Keratinocyte (primary cell): Measurements from ENCODE around the gene ERBB4. TPM values are rescaled to one million over a fixed set of nuclear protein-coding genes. Genes with fewer than 3 reads are reported as not detected.

Source experiments
- DNase-seq: peaks from one replicate; pipeline ENCODE4 v3.0.0-alpha.2; 2011; ENCODE audit warnings: low read depth, missing footprints, low spot score
- FAIRE-seq: peaks from 2 replicates; lab custom pipeline; 2011; peaks lifted over from hg19 to GRCh38; lab: Jason Lieb, UNC
- H2AFZ ChIP-seq: 2 replicates; pipeline ENCODE4 v1.6.0; 2012; ENCODE audit warnings: low read length, control low read depth, inconsistent platforms; ENCODE audit not compliant: control insufficient read depth
- H3K27ac ChIP-seq: 2 replicates; pipeline ENCODE4 v1.5.1; 2011; ENCODE audit warnings: low read length; ENCODE audit not compliant: control insufficient read depth, insufficient read depth
- H3K27me3 ChIP-seq: 3 replicates; pipeline ENCODE4 v1.6.0; 2011; ENCODE audit warnings: low read length; ENCODE audit not compliant: control insufficient read depth, insufficient read depth; ENCODE audit errors: extremely low read depth
- H3K36me3 ChIP-seq, 2 experiments: 2 replicates in 1 of 2; 3 replicates in 1 of 2; pipeline ENCODE4 v1.5.1; 2011; ENCODE audit warnings: low read length in 2 of 2, mild to moderate bottlenecking in 1 of 2; ENCODE audit not compliant: control insufficient read depth in 2 of 2, insufficient read depth in 2 of 2; ENCODE audit errors: extremely low read depth in 1 of 2
- H3K4me1 ChIP-seq: 3 replicates; pipeline ENCODE4 v1.5.1; 2011; ENCODE audit warnings: low read length; ENCODE audit not compliant: control insufficient read depth, insufficient read depth; ENCODE audit errors: extremely low read depth
- H3K4me2 ChIP-seq: 3 replicates; pipeline ENCODE4 v1.6.0; 2011; ENCODE audit warnings: low read depth, low read length; ENCODE audit not compliant: control insufficient read depth, insufficient read depth; ENCODE audit errors: extremely low read depth
- H3K4me3 ChIP-seq, 3 experiments: fragments of 200-600 bp in 1 of 3; sonication (generic) in 1 of 3; 2 replicates in 2 of 3; 3 replicates in 1 of 3; pipeline ENCODE4 v1.5.1; 2011 to 2016; ENCODE audit warnings: low read length in 3 of 3, mild to moderate bottlenecking in 3 of 3, control low read depth in 2 of 3, inconsistent platforms in 1 of 3, low read depth in 1 of 3, mixed read lengths in 1 of 3, mixed run types in 1 of 3, moderate library complexity in 1 of 3; ENCODE audit not compliant: control insufficient read depth in 2 of 3, insufficient read depth in 2 of 3; ENCODE audit errors: extremely low read depth in 1 of 3
- H3K79me2 ChIP-seq: 2 replicates; pipeline ENCODE4 v1.6.0; 2012; ENCODE audit warnings: low read length; ENCODE audit not compliant: control insufficient read depth, insufficient read depth
- H3K9ac ChIP-seq: 3 replicates; pipeline ENCODE4 v1.6.0; 2011; ENCODE audit warnings: low read length; ENCODE audit not compliant: control insufficient read depth, insufficient read depth; ENCODE audit errors: extremely low read depth
- H3K9me1 ChIP-seq: 3 replicates; pipeline ENCODE4 v1.6.0; 2011; ENCODE audit warnings: low read length; ENCODE audit not compliant: control insufficient read depth, insufficient read depth; ENCODE audit errors: extremely low read depth
- H3K9me3 ChIP-seq: 2 replicates; pipeline ENCODE4 v1.5.1; 2012; ENCODE audit warnings: low read depth, low read length; ENCODE audit not compliant: control insufficient read depth
- H4K20me1 ChIP-seq: 3 replicates; pipeline ENCODE4 v1.6.0; 2011; ENCODE audit warnings: low read length; ENCODE audit not compliant: control insufficient read depth, insufficient read depth; ENCODE audit errors: extremely low read depth
- CTCF ChIP-seq, 3 experiments: IDR thresholded peaks in 1 of 3; conservative IDR thresholded peaks in 1 of 3; optimal IDR thresholded peaks in 1 of 3; 2 replicates in 2 of 3; 3 replicates in 1 of 3; pipeline versions ENCODE3 to v1.5.1; 2011; ENCODE audit warnings: low read length in 3 of 3, mild to moderate bottlenecking in 3 of 3, moderate library complexity in 2 of 3, control low read depth in 1 of 3, inconsistent platforms in 1 of 3; ENCODE audit not compliant: insufficient read depth in 2 of 3; ENCODE audit errors: extremely low read depth in 1 of 3
- EZH2 ChIP-seq: IDR thresholded peaks from one replicate; pipeline ENCODE4 v1.6.1; 2012; ENCODE audit warnings: inconsistent platforms, mild to moderate bottlenecking, low read length, moderate library complexity
- dilution Hi-C: fragments of 300-500 bp; cut with MboI; formaldehyde crosslinking; loops from one replicate; pipeline ENCODE4 v1.7.0; 2020; ENCODE audit warnings: low sequenced_read_pairs; ENCODE audit not compliant: extremely low pct_ligation_motif_present
- polyA plus RNA-seq, 5 experiments: library from polyadenylated mRNA; depleted of rRNA in 3 of 5; stranded (reverse) in 3 of 5; stranded (forward) in 1 of 5; unstranded in 1 of 5; fragments of >200 nt; gene quantifications; 1 replicate in 1 of 5; 2 replicates in 3 of 5; 3 replicates in 1 of 5; pipeline versions ENCODE4 v1.2.1 to v1.2.3, GENCODE V29; 2011 to 2012; ENCODE audit warnings: missing spikeins in 2 of 5, low read depth in 1 of 5, low replicate concordance in 1 of 5

ERBB4 gene
- polyA plus RNA-seq, 1 donor (not counting 4 experiments of a cell fraction or from before 2014, with no cell fraction given) = 0.01 TPM

- Histone ChIP-seq H3K4me2 (no peak overlapping the region), H3K4me3 (no peak overlapping the region), H3K27me3 (no peaks in the 10 kb centered on the region), H2AFZ (no peak overlapping the region), H4K20me1 (no peaks in the 10 kb centered on the region), H3K27ac (no peak overlapping the region), H3K9me1 (no peaks in the 10 kb centered on the region), H3K9ac (no peak overlapping the region), H3K4me1 (no peaks in the 10 kb centered on the region), H3K36me3 (no peaks in the 10 kb centered on the region), H3K9me3 (no peaks in the 10 kb centered on the region), H3K79me2 (no peaks in the 10 kb centered on the region)
- dilution Hi-C loops = loop anchor here (10.0 kb wide), 1 partner anchor 63 kb away; no protein-coding TSS in a partner anchor
- TF ChIP-seq CTCF (optimal IDR thresholded peaks at IDR 0.05 in 1 of 3, IDR thresholded peaks at IDR 0.05 in 1 of 3, conservative IDR thresholded peaks at IDR 0.05 in 1 of 3; ENCODE audit: extremely low read depth in 1 of 3, insufficient read depth in 2 of 3, low read length in 3 of 3) = no peak
- TF ChIP-seq EZH2 = no peak
- no peak for DNase-seq
- no peak for FAIRE-seq
Observed at GRCh38 chr2:211387734-211388133, 1150.9 kb downstream of the ERBB4 start.

GRCh38 chr2:211380041-211380440 is 1158.6 kb downstream of the ERBB4 start:
- Histone ChIP-seq H3K4me1 (no peaks in the 10 kb centered on the region), H3K27me3 (no peaks in the 10 kb centered on the region), H3K36me3 (no peaks in the 10 kb centered on the region), H3K27ac (no peak overlapping the region), H4K20me1 (no peaks in the 10 kb centered on the region), H3K4me2 (no peak overlapping the region), H3K9me1 (no peaks in the 10 kb centered on the region), H3K4me3 (no peak overlapping the region), H3K9me3 (no peaks in the 10 kb centered on the region), H2AFZ (no peak overlapping the region), H3K79me2 (no peaks in the 10 kb centered on the region), H3K9ac (no peak overlapping the region)
- dilution Hi-C loops = loop anchor here (10.0 kb wide), 1 partner anchor 55 kb away; no protein-coding TSS in a partner anchor
- no peak for FAIRE-seq
- no peak for DNase-seq
- TF ChIP-seq CTCF (optimal IDR thresholded peaks at IDR 0.05 in 1 of 3, IDR thresholded peaks at IDR 0.05 in 1 of 3, conservative IDR thresholded peaks at IDR 0.05 in 1 of 3; ENCODE audit: extremely low read depth in 1 of 3, insufficient read depth in 2 of 3, low read length in 3 of 3) = no peak
- TF ChIP-seq EZH2 = no peak
